Thyroid gland (tissue), 4 donors: Measurements from ENCODE around the gene EGF.

Source experiments
- POLR2A ChIP-seq, 2 donors: fragments of 450-650 bp; IDR thresholded peaks; one replicate each; pipeline ENCODE4 v1.6.1; 2017; ENCODE audit warnings: antibody characterized with exemption in 2 of 2, mild to moderate bottlenecking in 2 of 2, moderate library complexity in 1 of 2
- TF ChIP-seq, protein P1 (sequence below), 6 experiments: fragments of 200-600 bp in 3 of 6; fragments of 450-650 bp in 3 of 6; sonication (generic) in 3 of 6; IDR thresholded peaks; one replicate each; pipeline ENCODE4 v1.5.1; 2016 to 2019; ENCODE audit warnings: antibody characterized with exemption in 6 of 6, mild to moderate bottlenecking in 2 of 6, inconsistent platforms in 1 of 6, moderate library complexity in 1 of 6

DNA sequence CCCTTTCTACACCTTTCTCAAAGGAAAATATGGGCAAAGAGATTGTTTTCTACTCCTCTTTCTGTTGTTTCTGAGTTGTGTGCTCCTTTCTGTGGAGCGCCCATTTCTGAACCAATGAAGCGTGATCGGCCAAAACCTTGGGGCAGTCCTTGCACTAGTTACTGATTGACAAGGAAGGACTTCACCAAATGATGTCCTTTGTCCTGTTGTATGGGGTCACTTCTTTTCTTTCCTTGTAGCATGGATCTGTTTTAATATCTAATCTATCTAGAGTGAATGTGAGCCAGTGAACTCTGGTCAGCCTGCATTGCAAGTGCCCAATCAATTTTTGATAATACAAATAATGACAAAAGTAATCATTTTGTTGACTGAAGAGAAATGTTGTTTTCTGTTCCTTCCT is 94.5 kb downstream of the EGF start:
- no peak for TF ChIP-seq POLR2A (IDR thresholded peaks at IDR 0.05)
- TF ChIP-seq, protein P1, sequence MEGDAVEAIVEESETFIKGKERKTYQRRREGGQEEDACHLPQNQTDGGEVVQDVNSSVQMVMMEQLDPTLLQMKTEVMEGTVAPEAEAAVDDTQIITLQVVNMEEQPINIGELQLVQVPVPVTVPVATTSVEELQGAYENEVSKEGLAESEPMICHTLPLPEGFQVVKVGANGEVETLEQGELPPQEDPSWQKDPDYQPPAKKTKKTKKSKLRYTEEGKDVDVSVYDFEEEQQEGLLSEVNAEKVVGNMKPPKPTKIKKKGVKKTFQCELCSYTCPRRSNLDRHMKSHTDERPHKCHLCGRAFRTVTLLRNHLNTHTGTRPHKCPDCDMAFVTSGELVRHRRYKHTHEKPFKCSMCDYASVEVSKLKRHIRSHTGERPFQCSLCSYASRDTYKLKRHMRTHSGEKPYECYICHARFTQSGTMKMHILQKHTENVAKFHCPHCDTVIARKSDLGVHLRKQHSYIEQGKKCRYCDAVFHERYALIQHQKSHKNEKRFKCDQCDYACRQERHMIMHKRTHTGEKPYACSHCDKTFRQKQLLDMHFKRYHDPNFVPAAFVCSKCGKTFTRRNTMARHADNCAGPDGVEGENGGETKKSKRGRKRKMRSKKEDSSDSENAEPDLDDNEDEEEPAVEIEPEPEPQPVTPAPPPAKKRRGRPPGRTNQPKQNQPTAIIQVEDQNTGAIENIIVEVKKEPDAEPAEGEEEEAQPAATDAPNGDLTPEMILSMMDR (IDR thresholded peaks at IDR 0.05): no peak
